ENCODE measurements around the gene PLPP3. TPM values are rescaled to one million over a fixed set of nuclear protein-coding genes. Genes with fewer than 3 reads are reported as not detected.

The PLPP3 gene
- total and polyA plus RNA-seq, 2 experiments from 2014 or later: 41.9 to 61.9 TPM

GRCh38 chr1:56512724-56513494, 66.5 kb downstream of the PLPP3 start:
- no peak for ATAC-seq
- TF ChIP-seq EZH2 (IDR thresholded peaks at IDR 0.05; ENCODE audit: low read depth, unreplicated experiment) (no peak), CTCF (conservative IDR thresholded peaks at IDR 0.05; ENCODE audit: low read depth in 2 of 2) (peak in 1 of 2 experiments; percentile 19; a peak in 1 of 4 replicates)
- H3K27ac Mint-ChIP-seq: peak overlapping the region; percentile 37; the same call in 1 of the 2 replicates

GRCh38 chr1:56511766-56512165, 67.6 kb downstream of the PLPP3 start:
- H4K20me1 ChIP-seq (replicated peaks; ENCODE audit: insufficient read depth): peaks cover 23% of the 10 kb centered on the region
- peaks cover 16% of the 10 kb centered on the region; the same call in 1 of the 2 replicates for H3F3A ChIP-seq (replicated peaks; ENCODE audit: low read depth)
- DNase-seq (ENCODE audit: low spot score) (no peak), ATAC-seq (no peak)
- H3K9me3 Mint-ChIP-seq: no peaks in the 10 kb centered on the region
- peaks cover 39% of the 10 kb centered on the region for H3K36me3 ChIP-seq (ENCODE audit: insufficient read depth)
- H3K36me3 Mint-ChIP-seq (ENCODE audit: low read depth): peaks cover 73% of the 10 kb centered on the region
- peaks cover 6% of the 10 kb centered on the region for H3K27me3 Mint-ChIP-seq (ENCODE audit: insufficient read depth, low read depth, poor library complexity)
- no peaks in the 10 kb centered on the region for H3K27me3 ChIP-seq (ENCODE audit: insufficient read depth)
- H3K27ac ChIP-seq (ENCODE audit: low read depth): no peak overlapping the region
- no peak overlapping the region for H3K4me3 Mint-ChIP-seq
- H2AFZ ChIP-seq: no peak overlapping the region
- peaks cover 32% of the 10 kb centered on the region for H3K4me1 ChIP-seq (ENCODE audit: insufficient read depth)
- peaks cover 90% of the 10 kb centered on the region for H3K79me2 ChIP-seq (replicated peaks; ENCODE audit: insufficient read depth)
- H3K27ac Mint-ChIP-seq: peak overlapping the region; percentile 32; the same call in 1 of the 2 replicates
- H3K9me2 ChIP-seq (ENCODE audit: insufficient read depth): no peaks in the 10 kb centered on the region
- no peak overlapping the region for H3K4me2 ChIP-seq
- H3K4me3 ChIP-seq: no peak overlapping the region
- peaks cover 56% of the 10 kb centered on the region for H3K4me1 Mint-ChIP-seq
- TF ChIP-seq ZNF114 (CRISPR knock-in tag; IDR thresholded peaks at IDR 0.05) (no peak), POLR2AphosphoS5 (IDR thresholded peaks at IDR 0.05; ENCODE audit: low read depth) (no peak), EZH2 (IDR thresholded peaks at IDR 0.05; ENCODE audit: low read depth, unreplicated experiment) (no peak), ZNF331 (CRISPR knock-in tag; IDR thresholded peaks at IDR 0.05; ENCODE audit: low read depth) (no peak), ZNF462 (CRISPR knock-in tag; IDR thresholded peaks at IDR 0.05) (no peak), REST (IDR thresholded peaks at IDR 0.05; ENCODE audit: unreplicated experiment) (no peak), CREB1 (CRISPR knock-in tag; IDR thresholded peaks at IDR 0.05; ENCODE audit: low read depth) (no peak), EZH2phosphoT487 (IDR thresholded peaks at IDR 0.05; ENCODE audit: unreplicated experiment) (no peak)

More at GRCh38 chr1:56512724-56513494, 66.5 kb downstream of the PLPP3 start:
- Histone ChIP-seq H3K4me3 (no peak overlapping the region), H3K27me3 (ENCODE audit: insufficient read depth) (no peaks in the 10 kb centered on the region), H3K9me2 (ENCODE audit: insufficient read depth) (no peaks in the 10 kb centered on the region), H3K4me2 (no peak overlapping the region), H2AFZ (no peak overlapping the region), H4K20me1 (replicated peaks; ENCODE audit: insufficient read depth) (peaks cover 21% of the 10 kb centered on the region), H3K27ac (ENCODE audit: low read depth) (no peak overlapping the region), H3K4me1 (ENCODE audit: insufficient read depth) (peaks cover 43% of the 10 kb centered on the region), H3F3A (replicated peaks; ENCODE audit: low read depth) (peaks cover 16% of the 10 kb centered on the region; the same call in 1 of the 2 replicates), H3K79me2 (replicated peaks; ENCODE audit: insufficient read depth) (peaks cover 86% of the 10 kb centered on the region), H3K36me3 (ENCODE audit: insufficient read depth) (peaks cover 32% of the 10 kb centered on the region)
- Mint-ChIP-seq H3K4me1 (peaks cover 65% of the 10 kb centered on the region), H3K27me3 (ENCODE audit: insufficient read depth, low read depth, poor library complexity) (peaks cover 10% of the 10 kb centered on the region), H3K9me3 (no peaks in the 10 kb centered on the region), H3K36me3 (ENCODE audit: low read depth) (peaks cover 70% of the 10 kb centered on the region), H3K4me3 (no peak overlapping the region)
- DNase-seq (ENCODE audit: low spot score): peak; percentile 32
